Esophagus mucosa (tissue), 1 donor: ENCODE data around the gene DNAH3. TPM values are rescaled to one million over a fixed set of nuclear protein-coding genes. Genes with fewer than 3 reads are reported as not detected.
A peak's percentile ranks its signal among the peaks of the same experiment; 100 is the strongest.
"Not testable (repeated sequence)": the region's sequence is repeated elsewhere in the genome, so short reads cannot be mapped to it uniquely, and the experiment has no call there.

ENCODE experiments used
- ATAC-seq: fragments of 200-7000 bp; cut with Tn5 transposase; one replicate; pipeline ENCODE4 v1.9.1; 2020
- total RNA-seq: library from RNA; stranded (reverse); gene quantifications from one replicate; pipeline ENCODE4 v1.2.4, GENCODE V29; 2023
- donor health status: DM: yes; HTN: yes; CAD: no.

The DNAH3 gene
- total RNA-seq, 1 donor from 2014 or later, result 0.60 TPM

DNA sequence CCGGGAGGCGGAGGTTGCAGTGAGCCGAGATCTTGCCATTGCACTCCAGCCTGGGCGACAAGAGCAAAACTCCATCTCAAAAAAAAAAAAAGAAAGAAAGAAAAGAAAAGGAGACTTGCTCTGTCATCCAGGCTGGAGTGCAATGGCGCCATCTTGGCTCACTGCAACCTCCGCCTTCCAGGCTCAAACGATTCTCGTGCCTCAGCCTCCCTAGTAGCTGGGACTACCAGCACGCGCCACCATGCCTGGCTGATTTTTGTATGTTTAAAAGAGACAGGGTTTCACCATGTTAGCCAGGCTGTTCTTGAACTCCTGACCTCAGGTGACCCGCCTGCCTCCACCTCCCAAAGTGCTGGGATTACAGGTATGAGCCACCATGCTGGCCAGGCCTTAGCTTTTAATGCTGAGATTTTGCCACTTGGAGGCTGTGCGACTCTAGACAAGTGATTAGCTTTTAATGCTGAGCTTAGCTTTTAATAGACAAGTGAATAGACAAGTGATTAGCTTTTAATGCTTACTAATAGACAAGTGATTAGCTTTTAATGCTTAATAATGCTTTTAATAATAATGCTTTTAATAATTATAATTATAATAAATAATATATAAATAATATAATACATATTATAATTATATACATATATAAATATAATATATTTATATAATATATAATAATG lies 17.4 kb upstream of the DNAH3 start:
- ATAC-seq, result no peak

GRCh38 chr16:21167360-21167759 lies 16.7 kb upstream of the DNAH3 start:
- ATAC-seq, result peak; percentile 7

DNA sequence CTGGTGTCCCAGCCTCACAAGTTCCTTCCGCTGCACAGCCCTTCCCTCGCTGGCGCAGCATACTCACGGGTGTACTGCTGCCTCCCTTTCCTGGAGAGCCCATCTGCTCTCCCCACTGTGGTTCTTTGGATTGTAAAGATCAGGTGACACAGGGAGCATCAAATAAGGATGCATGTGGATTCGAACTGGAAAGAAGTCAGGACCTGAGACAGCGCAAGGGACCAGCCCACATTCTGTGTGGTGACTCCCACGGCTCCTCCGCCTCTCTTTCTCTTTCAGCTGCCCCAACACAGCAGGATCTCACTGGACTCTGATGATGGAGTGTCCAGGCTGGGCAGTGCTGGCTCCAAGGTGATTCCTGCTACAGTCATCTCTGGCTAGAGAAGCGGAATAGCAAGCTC lies 15.9 kb upstream of the DNAH3 start:
- ATAC-seq, result peak; percentile 27

GRCh38 chr16:21164521-21165168 lies 14.0 kb upstream of the DNAH3 start:
- ATAC-seq, result no peak

- ATAC-seq, result no peak
Observed at GRCh38 chr16:21163576-21163975, 12.9 kb upstream of the DNAH3 start.

DNA sequence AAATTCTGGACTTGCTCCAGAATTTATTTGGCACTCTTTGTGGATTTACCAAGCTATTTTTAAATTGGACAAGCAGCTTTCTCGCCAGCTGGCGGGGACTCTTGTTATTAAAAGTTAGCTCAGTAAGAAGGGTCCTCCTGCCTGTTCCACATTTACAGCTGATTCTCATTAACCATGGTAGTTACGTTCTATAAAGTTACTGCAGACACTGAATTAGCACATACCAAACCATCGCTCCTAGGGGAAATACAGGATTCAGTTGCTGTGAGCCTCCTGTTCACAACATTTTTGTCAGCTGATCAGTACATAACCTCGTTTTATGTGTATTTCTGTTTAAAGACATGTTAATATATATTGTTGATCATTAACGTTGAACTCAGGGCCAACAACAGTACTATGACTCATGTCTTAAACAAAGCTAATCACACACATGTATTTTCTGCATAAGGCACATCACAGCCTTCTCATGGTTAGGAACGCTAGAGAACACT lies 12.1 kb upstream of the DNAH3 start:
- no peak for ATAC-seq

GRCh38 chr16:21161211-21161610 lies 10.6 kb upstream of the DNAH3 start:
- no peak for ATAC-seq

GRCh38 chr16:21160276-21160675 lies 9.6 kb upstream of the DNAH3 start:
- no peak for ATAC-seq

DNA sequence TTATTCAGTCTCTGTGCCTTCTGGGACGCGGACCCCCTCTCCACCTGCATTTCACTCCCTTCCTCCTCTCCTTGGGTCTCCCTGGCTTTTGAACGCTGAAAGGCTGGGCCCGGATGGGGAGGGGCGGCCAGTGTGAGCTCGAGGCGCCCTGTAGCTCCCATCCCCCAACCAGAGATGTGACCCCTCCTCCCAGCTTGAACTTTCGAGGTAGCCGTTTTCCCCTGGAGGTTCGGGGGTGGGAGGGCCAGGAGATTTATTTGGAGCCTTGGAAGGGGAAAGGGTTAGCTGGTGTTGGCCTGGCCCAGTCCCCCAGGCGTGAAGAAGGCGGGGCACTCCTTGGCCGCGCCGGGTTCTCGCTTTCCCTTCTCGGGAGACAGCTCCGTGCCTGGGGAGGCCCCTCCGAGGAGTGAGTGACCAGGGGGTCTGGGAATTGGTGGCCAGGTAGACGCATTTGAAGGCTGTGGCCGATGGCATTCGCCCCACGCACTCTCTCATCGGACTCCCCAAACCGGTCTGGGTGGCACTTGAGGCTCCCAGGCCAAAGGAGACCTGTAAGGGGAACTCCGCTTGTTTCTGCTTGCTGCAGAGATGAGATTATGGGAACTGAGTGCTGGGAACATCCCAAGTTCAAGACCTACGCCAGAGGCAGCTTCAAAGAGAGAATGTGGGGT lies 8.8 kb upstream of the DNAH3 start:
- ATAC-seq, result peak; percentile 76

- ATAC-seq, result peak; percentile 93
Observed at GRCh38 chr16:21158208-21159110, 7.8 kb upstream of the DNAH3 start, which contains the start of gene LDAF1. LDAF1 (plus strand) TSS chr16:21158674; CDS start chr16:21161183, 2,509 bp downstream.

GRCh38 chr16:21157632-21158031 lies 7.0 kb upstream of the DNAH3 start:
- ATAC-seq, result no peak

DNA sequence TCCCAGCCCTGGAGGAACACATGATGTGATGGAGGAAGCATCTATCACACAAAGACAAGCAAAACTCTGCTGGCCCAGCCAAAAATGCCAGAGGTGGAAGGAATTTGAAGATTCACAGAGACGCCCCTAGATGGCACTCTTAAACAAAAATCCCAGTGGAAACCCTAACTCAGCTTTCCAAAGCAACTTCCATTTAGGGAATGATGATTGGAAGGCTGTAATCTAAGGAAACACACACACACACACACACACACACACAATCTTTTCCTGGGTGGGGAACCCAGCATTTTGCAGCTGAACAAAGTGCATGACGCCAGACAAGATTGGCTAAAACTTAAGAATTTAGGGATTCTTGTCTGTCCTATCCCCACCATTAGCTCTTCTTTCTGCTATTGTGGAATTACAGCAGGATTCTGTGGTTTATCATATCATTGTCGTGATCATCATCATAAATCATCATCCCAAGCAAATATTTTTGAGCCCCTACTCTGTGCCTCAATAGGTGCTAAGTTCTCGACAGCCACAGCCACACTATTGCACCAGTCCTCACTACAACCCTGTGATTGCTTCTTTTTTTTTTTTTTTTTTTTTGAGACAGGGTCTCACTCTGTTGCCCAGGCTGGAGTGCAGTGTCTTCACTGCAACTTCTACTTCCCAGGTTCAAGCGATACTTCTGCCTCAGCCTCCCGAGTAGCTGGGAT lies 6.3 kb upstream of the DNAH3 start:
- no peak for ATAC-seq

DNA sequence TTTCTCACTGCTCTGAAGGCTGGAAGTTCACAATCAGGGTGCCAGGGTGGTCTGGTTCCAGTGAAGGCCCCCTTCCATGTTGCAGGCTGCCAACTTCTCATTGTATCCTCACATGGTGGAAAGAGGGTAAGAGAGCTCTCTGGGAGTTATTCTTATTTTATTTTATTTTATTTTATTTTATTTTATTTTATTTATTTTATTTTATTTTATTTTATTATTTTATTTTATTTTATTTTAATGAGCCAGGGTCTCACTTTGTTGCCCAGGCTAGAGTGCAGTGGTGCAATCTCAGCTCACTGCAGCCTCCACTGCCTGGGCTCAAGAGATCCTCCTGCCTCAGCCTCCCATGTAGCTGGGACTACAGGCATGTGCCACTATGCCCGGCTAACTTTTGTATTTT lies 5.4 kb upstream of the DNAH3 start:
- not testable (repeated sequence) for ATAC-seq

DNA sequence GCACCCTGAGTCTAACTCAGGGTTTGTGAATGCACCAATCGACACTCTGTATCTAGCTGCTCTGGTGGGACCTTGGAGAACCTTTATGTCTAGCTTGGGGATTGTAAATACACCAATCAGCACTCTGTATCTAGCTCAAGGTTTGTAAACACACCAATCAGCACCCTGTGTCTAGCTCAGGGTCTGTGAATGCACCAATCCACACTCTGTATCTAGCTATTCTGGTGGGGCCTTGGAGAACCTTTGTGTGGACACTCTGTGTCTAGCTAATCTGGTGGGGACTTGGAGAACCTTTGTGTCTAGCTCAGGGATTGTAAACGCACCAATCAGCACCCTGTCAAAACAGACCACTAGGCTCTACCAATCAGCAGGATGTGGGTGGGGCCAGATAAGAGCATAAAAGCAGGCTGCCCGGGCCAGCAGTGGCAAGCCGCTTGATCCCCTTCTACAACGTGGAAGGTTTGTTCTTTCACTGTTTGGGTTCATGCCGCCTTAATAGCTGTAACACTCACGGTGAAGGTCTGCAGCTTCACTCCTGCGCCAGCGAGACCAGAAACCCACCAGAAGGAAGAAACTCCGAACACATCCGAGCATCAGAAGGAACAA lies 2.6 kb upstream of the DNAH3 start:
- not testable (repeated sequence) for ATAC-seq

DNA sequence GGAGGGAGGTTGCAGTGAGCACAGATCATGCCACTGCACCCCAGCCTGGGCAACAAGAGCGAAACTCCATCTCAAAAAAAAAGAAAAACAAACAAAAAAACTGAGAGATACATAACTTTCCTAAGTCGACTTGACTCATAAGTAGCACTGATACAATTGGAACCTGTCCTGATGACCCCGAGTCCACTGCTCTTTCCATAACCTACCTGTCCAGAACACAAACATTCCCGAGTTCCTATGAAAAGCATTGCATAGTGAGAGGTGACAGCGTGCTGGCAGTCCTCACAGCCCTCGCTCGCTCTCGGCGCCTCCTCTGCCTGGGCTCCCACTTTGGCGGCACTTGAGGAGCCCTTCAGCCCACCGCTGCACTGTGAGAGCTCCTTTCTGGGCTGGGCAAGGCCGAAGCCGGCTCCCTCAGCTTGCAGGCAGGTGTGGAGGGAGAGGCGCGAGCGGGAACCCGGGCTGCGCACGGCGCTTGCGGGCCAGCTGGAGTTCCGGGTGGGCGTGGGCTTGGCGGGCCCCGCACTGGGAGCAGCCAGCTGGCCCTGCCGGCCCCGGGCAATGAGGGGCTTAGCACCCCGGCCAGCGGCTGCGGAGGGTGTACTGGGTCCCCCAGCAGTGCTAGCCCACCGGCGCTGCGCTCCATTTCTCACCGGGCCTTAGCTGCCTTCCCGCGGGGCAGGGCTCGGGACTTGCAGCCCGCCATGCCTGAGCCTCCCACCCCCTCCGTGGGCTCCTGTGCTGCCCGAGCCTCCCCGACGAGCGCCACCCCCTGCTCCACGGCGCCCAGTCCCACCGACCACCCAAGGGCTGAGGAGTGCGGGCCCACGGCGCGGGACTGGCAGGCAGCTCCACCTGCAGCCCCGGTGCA lies 1.7 kb upstream of the DNAH3 start:
- not testable (repeated sequence) for ATAC-seq

DNA sequence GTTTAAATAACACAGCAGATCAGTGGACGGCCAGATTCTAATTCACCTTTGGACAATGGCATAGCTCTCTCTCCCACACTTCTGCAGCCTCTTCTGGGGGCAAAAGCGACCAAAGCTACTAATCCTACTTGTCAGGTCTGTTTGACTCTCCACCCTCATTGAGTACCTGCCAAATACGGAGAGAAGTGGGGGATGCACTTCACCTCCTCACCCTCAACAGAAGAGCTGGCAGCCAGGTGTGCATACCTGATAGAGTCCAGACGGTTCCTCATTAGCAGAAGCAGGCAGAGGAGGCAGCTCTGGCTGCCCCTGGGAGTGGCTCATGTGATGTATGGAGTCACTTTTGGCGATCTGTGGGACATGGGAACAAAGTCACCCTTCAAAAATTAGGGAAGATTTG lies 4.9 kb downstream of the DNAH3 start:
- ATAC-seq, result no peak

DNA sequence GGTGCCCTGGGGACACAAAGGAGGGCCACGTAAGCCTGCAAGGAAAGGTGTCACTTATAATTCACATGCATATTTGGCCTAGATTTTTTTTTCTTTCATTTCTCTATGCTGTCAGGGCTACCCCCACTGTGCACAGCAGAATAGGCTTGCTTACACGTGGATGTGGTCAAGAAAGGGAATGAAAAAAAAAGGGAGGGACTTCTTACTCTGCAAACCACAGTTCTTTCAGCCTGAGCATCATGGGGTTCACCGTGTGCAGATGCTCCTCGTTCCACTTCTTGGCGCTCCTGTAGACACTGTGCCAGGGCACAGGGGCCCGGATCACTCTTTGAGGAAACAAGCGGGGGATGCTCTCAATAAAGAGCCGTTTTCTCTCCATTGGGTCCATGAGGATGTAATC lies 16.6 kb downstream of the DNAH3 start:
- no peak for ATAC-seq

- no peak for ATAC-seq
Observed at GRCh38 chr16:21130811-21131210, 19.8 kb downstream of the DNAH3 start.

DNA sequence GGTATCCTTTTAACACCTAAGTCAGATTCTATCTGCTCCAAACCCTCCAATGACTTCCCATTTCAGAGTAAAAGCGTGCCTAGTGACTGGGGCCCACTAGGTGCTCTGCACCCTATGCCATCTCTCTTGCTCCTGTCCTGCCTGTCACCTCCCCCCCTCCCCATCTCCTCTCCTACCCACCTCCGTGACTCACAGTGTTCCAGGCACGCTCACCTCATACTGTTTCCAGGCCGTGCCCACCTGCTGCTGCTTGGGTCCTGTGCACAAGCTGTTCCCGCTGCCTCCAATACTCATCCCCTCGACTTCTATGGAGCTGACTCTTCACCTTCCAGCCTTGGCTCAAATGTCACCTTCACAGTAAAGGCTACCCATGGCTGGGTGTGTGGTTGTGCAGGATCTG lies 21.7 kb downstream of the DNAH3 start:
- ATAC-seq, result no peak

GRCh38 chr16:21126518-21126917 lies 24.1 kb downstream of the DNAH3 start:
- no peak for ATAC-seq
